HepG2 (cell line): Measurements from ENCODE around the gene OXLD1. TPM values are rescaled to one million over a fixed set of nuclear protein-coding genes. Genes with fewer than 3 reads are reported as not detected.

ENCODE experiments used
- ARNTL ChIP-seq: sonication (generic); formaldehyde crosslinking; IDR thresholded peaks from 2 replicates; pipeline ENCODE4 v1.4.0; 2020; ENCODE audit warnings: mild to moderate bottlenecking, missing genetic modification reagents
- CBX1 ChIP-seq: IDR thresholded peaks from one replicate; pipeline ENCODE4 v1.6.1; 2016; ENCODE audit warnings: antibody characterized with exemption, low read depth
- CREB1 ChIP-seq, 2 experiments: fragments of 450-650 bp in 1 of 2; IDR thresholded peaks; 2 replicates each; pipeline ENCODE4 v1.6.1; 2016 to 2017; ENCODE audit warnings: control low read depth in 1 of 2, mild to moderate bottlenecking in 1 of 2, missing compliant biosample characterization in 1 of 2, missing genetic modification characterization in 1 of 2
- DMAP1 ChIP-seq: IDR thresholded peaks from 2 replicates; pipeline ENCODE4 v1.6.1; 2016
- ELF4 ChIP-seq: sonication (generic); formaldehyde crosslinking; IDR thresholded peaks from 2 replicates; pipeline ENCODE4 v1.5.0; 2020; ENCODE audit warnings: missing genetic modification reagents, mild to moderate bottlenecking, moderate library complexity, borderline replicate concordance
- FOXK2 ChIP-seq: fragments of 450-650 bp; IDR thresholded peaks from 2 replicates; pipeline ENCODE4 v1.6.1; 2016
- HES4 ChIP-seq: sonication (generic); formaldehyde crosslinking; IDR thresholded peaks from 2 replicates; pipeline ENCODE4 v1.9.0; 2021; ENCODE audit warnings: mild to moderate bottlenecking, missing genetic modification reagents, borderline replicate concordance
- IRF2 ChIP-seq: IDR thresholded peaks from 2 replicates; pipeline ENCODE4 v1.6.1; 2018; ENCODE audit warnings: missing genetic modification reagents, missing compliant biosample characterization
- PHF20 ChIP-seq: sonication (generic); formaldehyde crosslinking; IDR thresholded peaks from 2 replicates; pipeline ENCODE4 v1.5.0; 2020; ENCODE audit warnings: mild to moderate bottlenecking, missing genetic modification reagents
- POLR2G ChIP-seq: fragments of 200-400 bp; formaldehyde crosslinking; IDR thresholded peaks from 2 replicates; pipeline ENCODE4 v1.6.1; 2018; ENCODE audit warnings: mild to moderate bottlenecking, low read depth, low read length, moderate library complexity
- SOX6 ChIP-seq, 2 experiments: fragments of 450-650 bp in 1 of 2; sonication (generic) in 1 of 2; formaldehyde crosslinking in 1 of 2; IDR thresholded peaks; 2 replicates each; pipeline versions ENCODE4 v1.4.0 to v1.6.1; 2017 to 2020; ENCODE audit warnings: antibody characterized with exemption in 1 of 2, mild to moderate bottlenecking in 1 of 2, missing genetic modification reagents in 1 of 2
- STAG1 ChIP-seq: sonication (generic); formaldehyde crosslinking; IDR thresholded peaks from 2 replicates; pipeline ENCODE4 v1.4.0; 2020; ENCODE audit warnings: missing genetic modification reagents
- TCF12 ChIP-seq, 2 experiments: fragments of 450-650 bp in 1 of 2; sonication (generic) in 1 of 2; formaldehyde crosslinking in 1 of 2; IDR thresholded peaks; 2 replicates each; pipeline versions ENCODE4 v1.6.1 to v1.8.0; 2017 to 2022; ENCODE audit warnings: antibody characterized with exemption in 1 of 2, mild to moderate bottlenecking in 1 of 2, missing genetic modification reagents in 1 of 2, moderate library complexity in 1 of 2
- XRCC5 ChIP-seq: fragments of 200-400 bp; formaldehyde crosslinking; optimal IDR thresholded peaks from 2 replicates; pipeline ENCODE3; 2017; ENCODE audit warnings: mild to moderate bottlenecking, low read length
- ZFP62 ChIP-seq: sonication (generic); formaldehyde crosslinking; IDR thresholded peaks from 2 replicates; pipeline ENCODE4 v1.4.0; 2020; ENCODE audit warnings: missing genetic modification reagents
- ZKSCAN5 ChIP-seq: sonication (generic); formaldehyde crosslinking; IDR thresholded peaks from 2 replicates; pipeline ENCODE4 v1.5.1; 2020; ENCODE audit warnings: mild to moderate bottlenecking, missing genetic modification reagents
- ZNF224 ChIP-seq: sonication (generic); formaldehyde crosslinking; IDR thresholded peaks from 2 replicates; pipeline ENCODE4 v1.5.0; 2020; ENCODE audit warnings: mild to moderate bottlenecking, missing genetic modification reagents
- ZNF225 ChIP-seq: sonication (generic); formaldehyde crosslinking; IDR thresholded peaks from 2 replicates; pipeline ENCODE4 v1.4.0; 2020; ENCODE audit warnings: mild to moderate bottlenecking, missing genetic modification reagents
- ZNF383 ChIP-seq: sonication (generic); formaldehyde crosslinking; IDR thresholded peaks from 2 replicates; pipeline ENCODE4 v1.4.0; 2020; ENCODE audit warnings: missing genetic modification reagents, mild to moderate bottlenecking, borderline replicate concordance
- ZNF530 ChIP-seq: sonication (generic); formaldehyde crosslinking; IDR thresholded peaks from 2 replicates; pipeline ENCODE4 v1.5.0; 2020; ENCODE audit warnings: low read depth, mild to moderate bottlenecking, missing genetic modification reagents
- ZNF775 ChIP-seq: sonication (generic); formaldehyde crosslinking; IDR thresholded peaks from 2 replicates; pipeline ENCODE4 v1.4.0; 2020; ENCODE audit warnings: missing genetic modification reagents, mild to moderate bottlenecking, moderate library complexity, borderline replicate concordance
- ZNF816 ChIP-seq: sonication (generic); formaldehyde crosslinking; IDR thresholded peaks from 2 replicates; pipeline ENCODE4 v1.8.0; 2022; ENCODE audit warnings: missing genetic modification reagents, mild to moderate bottlenecking, borderline replicate concordance
- polyA plus RNA-seq, 8 experiments: library from polyadenylated mRNA; depleted of rRNA in 3 of 8; stranded (reverse) in 7 of 8; unstranded in 1 of 8; fragments of >200 nt; fragmentation: Illumina TruSeq in 4 of 8; extraction: Trizol in 4 of 8; gene quantifications; 2 replicates each; pipeline versions ENCODE4 v1.2.1 to v1.2.3, GENCODE V29; 2011 to 2016; ENCODE audit warnings: low read depth in 4 of 8, missing spikeins in 1 of 8, mixed read lengths in 1 of 8; ENCODE audit not compliant: insufficient read depth in 1 of 8
- total RNA-seq, 5 experiments: library from RNA; depleted of rRNA; stranded (reverse); fragments of >200 nt; fragmentation: Illumina TruSeq; extraction: Trizol; gene quantifications; 2 replicates each; pipeline ENCODE4 v1.2.3, GENCODE V29; 2016; ENCODE audit warnings: low read depth in 1 of 5
- TF ChIP-seq, protein P1 (sequence below): IDR thresholded peaks from 2 replicates; pipeline ENCODE4 v1.6.1; 2016; ENCODE audit warnings: low read depth
- TF ChIP-seq, protein P2 (sequence below): sonication (generic); formaldehyde crosslinking; IDR thresholded peaks from 2 replicates; pipeline ENCODE4 v1.4.0; 2020; ENCODE audit warnings: low read depth, mild to moderate bottlenecking, missing genetic modification reagents
- TF ChIP-seq, protein P3 (sequence below): IDR thresholded peaks from 2 replicates; pipeline ENCODE4 v1.6.1; 2016; ENCODE audit warnings: low read depth, control low read depth

Gene OXLD1
- total and polyA plus RNA-seq, 2 of the 13 experiments (the other 11 are each of a cell fraction or from before 2014, with no cell fraction given) = 27.1 to 37.5 TPM

DNA sequence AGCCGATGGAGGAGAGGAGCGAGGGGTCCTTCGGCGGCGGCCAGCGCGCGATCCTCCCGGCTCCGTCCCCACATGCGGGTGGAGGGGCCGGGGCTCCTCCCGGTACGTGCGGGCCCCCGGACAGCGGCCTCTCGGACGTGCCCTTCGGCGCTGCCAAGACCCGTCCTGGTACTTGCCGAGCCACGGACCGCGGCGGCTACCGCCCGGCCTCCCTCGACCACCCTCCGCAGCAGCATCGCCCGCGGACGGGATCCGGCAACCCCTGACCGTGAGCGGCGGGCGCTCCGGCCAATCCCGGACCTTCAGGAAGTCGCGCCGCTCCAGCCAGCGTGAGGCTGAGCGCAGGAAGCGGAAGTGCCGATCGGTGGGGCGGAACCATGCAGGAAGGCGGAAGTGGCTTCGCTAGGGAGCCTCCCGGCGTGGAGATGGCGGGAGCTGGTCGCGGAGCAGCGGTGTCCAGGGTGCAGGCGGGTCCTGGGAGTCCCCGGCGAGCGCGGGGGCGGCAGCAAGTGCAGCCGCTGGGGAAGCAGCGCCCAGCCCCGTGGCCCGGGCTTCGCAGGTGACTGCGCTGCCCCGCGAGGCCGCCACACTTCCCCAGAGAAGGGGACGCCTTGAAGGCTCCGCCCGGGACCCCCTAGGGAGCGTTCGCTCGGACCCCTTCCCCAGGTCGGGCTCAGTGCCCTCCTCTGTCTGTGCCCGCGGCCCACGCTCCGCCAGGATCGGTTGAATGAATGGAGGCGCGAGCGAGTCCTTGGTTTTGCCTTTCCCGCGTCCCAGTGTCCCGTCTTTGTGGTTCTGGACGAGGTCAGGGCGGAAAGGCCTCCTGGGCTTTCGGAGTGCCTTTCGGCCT is at the start of gene OXLD1, which contains the start of gene CCDC137 (continued):
- peak; percentile 88 for TF ChIP-seq IRF2 (CRISPR knock-in tag)
- TF ChIP-seq SOX6 (IDR thresholded peaks at IDR 0.05) = no peak
- TF ChIP-seq SOX6 (CRISPR knock-in tag; IDR thresholded peaks at IDR 0.05) = peak; percentile 21; the same call in 1 of the 2 replicates
- 0 out of 2 replicates have a peak, but pooled peaks have one; percentile 29 for TF ChIP-seq ZFP62 (CRISPR knock-in tag)
- peak; percentile 75 for TF ChIP-seq ZNF225
- TF ChIP-seq, protein P1, sequence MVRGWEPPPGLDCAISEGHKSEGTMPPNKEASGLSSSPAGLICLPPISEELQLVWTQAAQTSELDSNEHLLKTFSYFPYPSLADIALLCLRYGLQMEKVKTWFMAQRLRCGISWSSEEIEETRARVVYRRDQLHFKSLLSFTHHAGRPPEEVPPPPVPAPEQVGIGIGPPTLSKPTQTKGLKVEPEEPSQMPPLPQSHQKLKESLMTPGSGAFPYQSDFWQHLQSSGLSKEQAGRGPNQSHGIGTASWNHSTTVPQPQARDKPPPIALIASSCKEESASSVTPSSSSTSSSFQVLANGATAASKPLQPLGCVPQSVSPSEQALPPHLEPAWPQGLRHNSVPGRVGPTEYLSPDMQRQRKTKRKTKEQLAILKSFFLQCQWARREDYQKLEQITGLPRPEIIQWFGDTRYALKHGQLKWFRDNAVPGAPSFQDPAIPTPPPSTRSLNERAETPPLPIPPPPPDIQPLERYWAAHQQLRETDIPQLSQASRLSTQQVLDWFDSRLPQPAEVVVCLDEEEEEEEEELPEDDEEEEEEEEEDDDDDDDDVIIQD (CRISPR knock-in tag) = no peak
- TF ChIP-seq DMAP1 (CRISPR knock-in tag) = peak; percentile 85; the same call in 1 of the 2 replicates
- 0 out of 2 replicates have a peak, but pooled peaks have one; percentile 15 for TF ChIP-seq ZNF224 (CRISPR knock-in tag)
- TF ChIP-seq, protein P2, sequence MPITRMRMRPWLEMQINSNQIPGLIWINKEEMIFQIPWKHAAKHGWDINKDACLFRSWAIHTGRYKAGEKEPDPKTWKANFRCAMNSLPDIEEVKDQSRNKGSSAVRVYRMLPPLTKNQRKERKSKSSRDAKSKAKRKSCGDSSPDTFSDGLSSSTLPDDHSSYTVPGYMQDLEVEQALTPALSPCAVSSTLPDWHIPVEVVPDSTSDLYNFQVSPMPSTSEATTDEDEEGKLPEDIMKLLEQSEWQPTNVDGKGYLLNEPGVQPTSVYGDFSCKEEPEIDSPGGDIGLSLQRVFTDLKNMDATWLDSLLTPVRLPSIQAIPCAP = no peak
- peak; percentile 63; the same call in 1 of the 2 replicates for TF ChIP-seq ZNF530 (CRISPR knock-in tag)
- TF ChIP-seq ZNF816 = no peak
- TF ChIP-seq, protein P3, sequence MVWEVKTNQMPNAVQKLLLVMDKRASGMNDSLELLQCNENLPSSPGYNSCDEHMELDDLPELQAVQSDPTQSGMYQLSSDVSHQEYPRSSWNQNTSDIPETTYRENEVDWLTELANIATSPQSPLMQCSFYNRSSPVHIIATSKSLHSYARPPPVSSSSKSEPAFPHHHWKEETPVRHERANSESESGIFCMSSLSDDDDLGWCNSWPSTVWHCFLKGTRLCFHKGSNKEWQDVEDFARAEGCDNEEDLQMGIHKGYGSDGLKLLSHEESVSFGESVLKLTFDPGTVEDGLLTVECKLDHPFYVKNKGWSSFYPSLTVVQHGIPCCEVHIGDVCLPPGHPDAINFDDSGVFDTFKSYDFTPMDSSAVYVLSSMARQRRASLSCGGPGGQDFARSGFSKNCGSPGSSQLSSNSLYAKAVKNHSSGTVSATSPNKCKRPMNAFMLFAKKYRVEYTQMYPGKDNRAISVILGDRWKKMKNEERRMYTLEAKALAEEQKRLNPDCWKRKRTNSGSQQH = peak; percentile 93; the same call in 1 of the 2 replicates
- TF ChIP-seq XRCC5 = no peak
- no peak; the same call in 1 of the 2 replicates for TF ChIP-seq ZNF775 (CRISPR knock-in tag)
- TF ChIP-seq ZKSCAN5 (CRISPR knock-in tag) = 0 out of 2 replicates have a peak, but pooled peaks have one; percentile 27
- no peak for TF ChIP-seq STAG1 (CRISPR knock-in tag)
- TF ChIP-seq ZNF383 (CRISPR knock-in tag) = peak; percentile 85
- no peak for TF ChIP-seq TCF12 (IDR thresholded peaks at IDR 0.05)
- peak; percentile 40; the same call in 1 of the 2 replicates for TF ChIP-seq TCF12 (CRISPR knock-in tag; IDR thresholded peaks at IDR 0.05)
- TF ChIP-seq FOXK2 = no peak
- peak; percentile 88; the same call in 1 of the 2 replicates for TF ChIP-seq HES4 (CRISPR knock-in tag)
- peak; percentile 98 for TF ChIP-seq POLR2G
- TF ChIP-seq ELF4 (CRISPR knock-in tag) = peak; percentile 100
- TF ChIP-seq PHF20 (CRISPR knock-in tag) = peak; percentile 99
- TF ChIP-seq CBX1 = peak; percentile 84
- TF ChIP-seq ARNTL (CRISPR knock-in tag) = no peak
- peak; percentile 79 for TF ChIP-seq CREB1 (IDR thresholded peaks at IDR 0.05)
- TF ChIP-seq CREB1 (CRISPR knock-in tag; IDR thresholded peaks at IDR 0.05) = no peak
